Keratinocyte (primary cell): ENCODE measurements around the gene CDYL.

Experiments used
- CTCF ChIP-seq, 3 experiments: IDR thresholded peaks in 1 of 3; conservative IDR thresholded peaks in 1 of 3; optimal IDR thresholded peaks in 1 of 3; 2 replicates in 2 of 3; 3 replicates in 1 of 3; pipeline versions ENCODE3 to v1.5.1; 2011; ENCODE audit warnings: low read length in 3 of 3, mild to moderate bottlenecking in 3 of 3, moderate library complexity in 2 of 3, control low read depth in 1 of 3, inconsistent platforms in 1 of 3; ENCODE audit not compliant: insufficient read depth in 2 of 3; ENCODE audit errors: extremely low read depth in 1 of 3
- EZH2 ChIP-seq: IDR thresholded peaks from one replicate; pipeline ENCODE4 v1.6.1; 2012; ENCODE audit warnings: inconsistent platforms, mild to moderate bottlenecking, low read length, moderate library complexity

GRCh38 chr6:4965562-4966389 lies 189.6 kb downstream of the CDYL start:
- no peak for TF ChIP-seq CTCF (optimal IDR thresholded peaks at IDR 0.05 in 1 of 3, IDR thresholded peaks at IDR 0.05 in 1 of 3, conservative IDR thresholded peaks at IDR 0.05 in 1 of 3; ENCODE audit: extremely low read depth in 1 of 3, insufficient read depth in 2 of 3, low read length in 3 of 3)
- TF ChIP-seq EZH2, result no peak
